GM11168 (cell line): ENCODE data around the gene STAT3.
"Not testable (repeated sequence)": the region's sequence is repeated elsewhere in the genome, so short reads cannot be mapped to it uniquely, and the experiment has no call there.

Experiments
- in situ Hi-C: fragments of 300-500 bp; cut with MboI; formaldehyde crosslinking; loops from one replicate; pipeline ENCODE4 v1.12.0; 2022; ENCODE audit warnings: low sequenced_read_pairs; ENCODE audit not compliant: unreplicated experiment

Gene STAT3

GRCh38 chr17:42409523-42410318 is 21.5 kb upstream of the STAT3 start:
- in situ Hi-C loops = no loop called here

GRCh38 chr17:42408061-42408460 is 19.8 kb upstream of the STAT3 start:
- in situ Hi-C loops = no loop called here

GRCh38 chr17:42407289-42407836 is 19.1 kb upstream of the STAT3 start:
- in situ Hi-C loops = no loop called here

- in situ Hi-C loops = no loop called here
Observed at GRCh38 chr17:42406615-42407288, 18.5 kb upstream of the STAT3 start.

GRCh38 chr17:42405963-42406495 is 17.8 kb upstream of the STAT3 start:
- in situ Hi-C loops = no loop called here

- in situ Hi-C loops = no loop called here
Observed at GRCh38 chr17:42405076-42405475, 16.8 kb upstream of the STAT3 start.

GRCh38 chr17:42404326-42405055 is 16.2 kb upstream of the STAT3 start:
- in situ Hi-C loops = loop anchor here (5.0 kb wide), 1 partner anchor 82 kb away; no protein-coding TSS in a partner anchor

GRCh38 chr17:42403150-42403549 is 14.9 kb upstream of the STAT3 start:
- in situ Hi-C loops = loop anchor here (5.0 kb wide), 1 partner anchor 81 kb away; no protein-coding TSS in a partner anchor

- in situ Hi-C loops = loop anchor here (5.0 kb wide), 1 partner anchor 80 kb away; no protein-coding TSS in a partner anchor
Observed at GRCh38 chr17:42402117-42402516, 13.9 kb upstream of the STAT3 start.

GRCh38 chr17:42400844-42401375 is 12.7 kb upstream of the STAT3 start:
- in situ Hi-C loops = loop anchor here (5.0 kb wide), 1 partner anchor 79 kb away; no protein-coding TSS in a partner anchor

- in situ Hi-C loops = loop anchor here (5.0 kb wide), 1 partner anchor 78 kb away; no protein-coding TSS in a partner anchor
Observed at GRCh38 chr17:42399948-42400843, 12.0 kb upstream of the STAT3 start.

GRCh38 chr17:42399121-42399520 is 10.9 kb upstream of the STAT3 start:
- in situ Hi-C loops = no loop called here

- in situ Hi-C loops = not testable (repeated sequence)
Observed at GRCh38 chr17:42395601-42396000, 7.4 kb upstream of the STAT3 start.

- in situ Hi-C loops = no loop called here
Observed at GRCh38 chr17:42394838-42395237, 6.6 kb upstream of the STAT3 start.

- in situ Hi-C loops = no loop called here
Observed at GRCh38 chr17:42392692-42393415, 4.6 kb upstream of the STAT3 start.

GRCh38 chr17:42391439-42391838 is 3.2 kb upstream of the STAT3 start:
- in situ Hi-C loops = not testable (repeated sequence)

- in situ Hi-C loops = loop anchor here (5.0 kb wide), 1 partner anchor 53 kb away; no protein-coding TSS in a partner anchor
Observed at GRCh38 chr17:42389899-42390298, 1.7 kb upstream of the STAT3 start.

GRCh38 chr17:42389135-42389417 is 834 bp upstream of the STAT3 start:
- in situ Hi-C loops = loop anchor here (5.0 kb wide), 1 partner anchor 52 kb away; no protein-coding TSS in a partner anchor
